ENCODE data around the gene DLGAP1. TPM values are rescaled to one million over a fixed set of nuclear protein-coding genes. Genes with fewer than 3 reads are reported as not detected.

Gene DLGAP1
- total RNA-seq, 1 experiment from 2014 or later = 23.2 TPM

GRCh38 chr18:3720818-3721545 is 734.1 kb downstream of the DLGAP1 start:
- Histone ChIP-seq H3K23ac (ENCODE audit: insufficient read length, low read depth, low read length) (no peak overlapping the region), H3T11ph (ENCODE audit: low read length) (no peak overlapping the region), H3K18ac (ENCODE audit: insufficient read length, low read depth, low read length) (no peak overlapping the region), H2BK20ac (ENCODE audit: low read depth, low read length, poor library complexity, severe bottlenecking) (no peak overlapping the region), H3K4me1 (ENCODE audit: insufficient read depth, low read length) (peaks cover 2% of the 10 kb centered on the region; the same call in 1 of the 2 replicates), H3K27me3 (ENCODE audit: insufficient read depth, low read length) (no peaks in the 10 kb centered on the region), H4K91ac (ENCODE audit: insufficient read length, low read depth, low read length) (no peak overlapping the region), H3K79me1 (ENCODE audit: insufficient read depth, low read depth, low read length, poor library complexity, severe bottlenecking) (no peaks in the 10 kb centered on the region), H3K14ac (ENCODE audit: insufficient read depth, low read length) (no peak overlapping the region), H3K4ac (ENCODE audit: low read depth, low read length) (no peak overlapping the region), H3K79me2 (ENCODE audit: insufficient read depth, low read length) (no peaks in the 10 kb centered on the region), H3K56ac (ENCODE audit: insufficient read length, low read depth, low read length) (no peak overlapping the region), H2BK12ac (ENCODE audit: insufficient read length, low read depth, low read length) (no peak overlapping the region), H2BK5ac (ENCODE audit: insufficient read length, low read length) (no peak overlapping the region), H4K20me1 (ENCODE audit: control insufficient read depth, insufficient read depth, insufficient read length) (no peaks in the 10 kb centered on the region), H3K4me2 (ENCODE audit: insufficient read depth, insufficient read length, low read length) (no peak overlapping the region), H3K23me2 (ENCODE audit: insufficient read length, low read depth, low read length, poor library complexity, severe bottlenecking) (no peaks in the 10 kb centered on the region), H2BK15ac (ENCODE audit: low read depth, low read length) (no peak overlapping the region), H3K27ac (ENCODE audit: insufficient read length, low read depth, low read length) (no peak overlapping the region), H4K5ac (ENCODE audit: insufficient read length, low read depth, low read length) (no peak overlapping the region), H2AK5ac (ENCODE audit: insufficient read length, low read length) (no peak overlapping the region), H3K9ac (ENCODE audit: extremely low read depth, insufficient read length, low read length) (no peak overlapping the region), H2BK120ac (ENCODE audit: low read depth, low read length, poor library complexity, severe bottlenecking) (no peak overlapping the region), H2AFZ (ENCODE audit: low read length) (no peak overlapping the region), H3K9me3 (ENCODE audit: control insufficient read depth, low read depth, low read length) (no peaks in the 10 kb centered on the region), H4K8ac (replicated peaks; ENCODE audit: insufficient read length, low read depth, low read length) (no peak overlapping the region)
- peak overlapping the region in 2 of 3 experiments; percentile 49 to 92; a peak in 2 of 7 replicates for H3K27ac Mint-ChIP-seq
- TF ChIP-seq CTCF (conservative IDR thresholded peaks at IDR 0.05) = no peak
- no CpG with 5 or more reads among the region's 4 CpGs for WGBS (ENCODE audit: extremely low coverage, insufficient read length, low lambda C conversion rate)
- no peak for DNase-seq
- no peak overlapping the region for H3K4me3 Mint-ChIP-seq
- no peaks in the 10 kb centered on the region for H3K9me3 Mint-ChIP-seq
- H3K36me3 Mint-ChIP-seq (ENCODE audit: insufficient read depth in 1 of 3, low read depth in 3 of 3) = no peaks in the 10 kb centered on the region; a peak in 1 of 7 replicates
- H3K4me1 Mint-ChIP-seq = peaks cover 27 to 29% of the 10 kb centered on the region in 2 experiments
- H3K27me3 Mint-ChIP-seq (ENCODE audit: low read depth) = no peaks in the 10 kb centered on the region
